HEK293 (cell line): ENCODE measurements around the gene GSTT4.

ENCODE experiments used
- CTCF ChIA-PET: fragments of 350-600 bp; formaldehyde crosslinking; extraction: SDS; loops from one replicate; lab custom pipeline; 2021; ENCODE audit warnings: antibody characterized with exemption; lab: Yijun Ruan, JAX
- POLR2A ChIA-PET: fragments of 300-600 bp; formaldehyde crosslinking; extraction: SDS; loops from one replicate; lab custom pipeline; 2020; ENCODE audit warnings: antibody characterized with exemption, inconsistent platforms; lab: Yijun Ruan, JAX
- H3K27ac ChIP-seq: fragments of 200-500 bp; sonication (Bioruptor generic); 2 replicates; pipeline ENCODE4 v1.5.1; 2014; ENCODE audit warnings: low read depth, low read length, control low read depth, inconsistent platforms; ENCODE audit errors: extremely low read depth
- H3K36me3 ChIP-seq, 2 experiments: fragments of 200-500 bp in 1 of 2; sonication (Bioruptor generic) in 1 of 2; 1 replicate in 1 of 2; 2 replicates in 1 of 2; pipeline ENCODE4 v1.5.1; 2014 to 2017; ENCODE audit warnings: inconsistent platforms in 2 of 2, low read length in 2 of 2; ENCODE audit not compliant: control insufficient read depth in 2 of 2, insufficient read depth in 1 of 2
- H3K4me1 ChIP-seq: fragments of 200-500 bp; sonication (Bioruptor generic); 2 replicates; pipeline ENCODE4 v1.5.1; 2014; ENCODE audit warnings: mild to moderate bottlenecking, low read length, inconsistent platforms; ENCODE audit not compliant: control insufficient read depth, insufficient read depth
- H3K4me3 ChIP-seq: 2 replicates; pipeline ENCODE4 v1.5.1; 2011; ENCODE audit warnings: low read depth, mild to moderate bottlenecking, control low read depth, low read length, moderate library complexity
- H3K9me3 ChIP-seq: fragments of 200-500 bp; sonication (Bioruptor generic); 2 replicates; pipeline ENCODE4 v1.5.1; 2014; ENCODE audit warnings: low read depth, low read length, inconsistent platforms; ENCODE audit not compliant: control insufficient read depth, insufficient read depth
- ATF2 ChIP-seq: fragments of 450-650 bp; formaldehyde crosslinking; IDR thresholded peaks from 2 replicates; pipeline ENCODE4 v1.5.1; 2016; ENCODE audit warnings: missing biosample characterization, missing genetic modification characterization, low read depth
- ELK4 ChIP-seq: IDR thresholded peaks from 2 replicates; pipeline ENCODE4 v1.6.1; 2011; ENCODE audit warnings: mild to moderate bottlenecking, low read depth, low read length, borderline replicate concordance
- HOXD13 ChIP-seq: sonication (generic); formaldehyde crosslinking; IDR thresholded peaks from 2 replicates; pipeline ENCODE4 v1.8.0; 2022; ENCODE audit warnings: missing genetic modification reagents, borderline replicate concordance
- KLF10 ChIP-seq: fragments of 450-650 bp; IDR thresholded peaks from 2 replicates; pipeline ENCODE4 v1.5.1; 2018; ENCODE audit warnings: missing biosample characterization, mild to moderate bottlenecking, missing genetic modification characterization
- KLF17 ChIP-seq: fragments of 450-650 bp; formaldehyde crosslinking; IDR thresholded peaks from 2 replicates; pipeline ENCODE4 v1.5.1; 2016; ENCODE audit warnings: missing biosample characterization, missing genetic modification characterization
- MYNN ChIP-seq: fragments of 450-650 bp; formaldehyde crosslinking; IDR thresholded peaks from 2 replicates; pipeline ENCODE4 v1.5.1; 2016; ENCODE audit warnings: missing biosample characterization, missing genetic modification characterization, borderline replicate concordance
- PATZ1 ChIP-seq: fragments of 450-650 bp; formaldehyde crosslinking; IDR thresholded peaks from 2 replicates; pipeline ENCODE4 v1.5.1; 2016; ENCODE audit warnings: missing biosample characterization, missing genetic modification characterization
- SCRT1 ChIP-seq: fragments of 450-650 bp; formaldehyde crosslinking; IDR thresholded peaks from 2 replicates; pipeline ENCODE4 v1.5.1; 2016; ENCODE audit warnings: missing biosample characterization, missing genetic modification characterization, borderline replicate concordance
- SP2 ChIP-seq: fragments of 450-650 bp; formaldehyde crosslinking; IDR thresholded peaks from 2 replicates; pipeline ENCODE4 v1.5.1; 2016; ENCODE audit warnings: missing biosample characterization, missing genetic modification characterization
- WT1 ChIP-seq: fragments of 450-650 bp; formaldehyde crosslinking; IDR thresholded peaks from 2 replicates; pipeline ENCODE4 v1.5.1; 2016; ENCODE audit warnings: missing biosample characterization, missing genetic modification characterization
- ZBTB10 ChIP-seq: fragments of 450-650 bp; formaldehyde crosslinking; IDR thresholded peaks from 2 replicates; pipeline ENCODE4 v1.5.1; 2016; ENCODE audit warnings: missing biosample characterization, missing genetic modification characterization
- ZBTB21 ChIP-seq: fragments of 450-650 bp; formaldehyde crosslinking; IDR thresholded peaks from 2 replicates; pipeline ENCODE4 v1.5.1; 2017; ENCODE audit warnings: missing biosample characterization, missing genetic modification characterization
- ZBTB26 ChIP-seq: fragments of 450-650 bp; formaldehyde crosslinking; optimal IDR thresholded peaks from 2 replicates; pipeline ENCODE3; 2016; ENCODE audit warnings: missing biosample characterization, mild to moderate bottlenecking, missing genetic modification characterization
- ZBTB8A ChIP-seq: fragments of 450-650 bp; formaldehyde crosslinking; IDR thresholded peaks from 2 replicates; pipeline ENCODE4 v1.5.1; 2016; ENCODE audit warnings: missing biosample characterization, missing genetic modification characterization
- ZFP3 ChIP-seq: fragments of 450-650 bp; formaldehyde crosslinking; IDR thresholded peaks from 2 replicates; pipeline ENCODE4 v1.5.1; 2016; ENCODE audit warnings: low read depth, missing biosample characterization, missing genetic modification characterization
- ZNF121 ChIP-seq: fragments of 450-650 bp; formaldehyde crosslinking; IDR thresholded peaks from 2 replicates; pipeline ENCODE4 v1.5.1; 2016; ENCODE audit warnings: missing biosample characterization, missing genetic modification characterization
- ZNF155 ChIP-seq: fragments of 450-650 bp; formaldehyde crosslinking; IDR thresholded peaks from 2 replicates; pipeline ENCODE4 v1.5.1; 2016; ENCODE audit warnings: missing biosample characterization, missing genetic modification characterization
- ZNF175 ChIP-seq: fragments of 450-650 bp; formaldehyde crosslinking; IDR thresholded peaks from 2 replicates; pipeline ENCODE4 v1.5.1; 2016; ENCODE audit warnings: missing biosample characterization, missing genetic modification characterization
- ZNF211 ChIP-seq: fragments of 450-650 bp; formaldehyde crosslinking; IDR thresholded peaks from 2 replicates; pipeline ENCODE4 v1.5.1; 2016; ENCODE audit warnings: low read depth, missing biosample characterization, missing genetic modification characterization
- ZNF223 ChIP-seq: fragments of 450-650 bp; formaldehyde crosslinking; IDR thresholded peaks from 2 replicates; pipeline ENCODE4 v1.5.1; 2016; ENCODE audit warnings: missing biosample characterization, missing genetic modification characterization
- ZNF23 ChIP-seq: fragments of 450-650 bp; formaldehyde crosslinking; IDR thresholded peaks from 2 replicates; pipeline ENCODE4 v1.5.1; 2016; ENCODE audit warnings: missing biosample characterization, missing genetic modification characterization, borderline replicate concordance
- ZNF311 ChIP-seq: fragments of 450-650 bp; formaldehyde crosslinking; IDR thresholded peaks from 2 replicates; pipeline ENCODE4 v1.5.1; 2017; ENCODE audit warnings: missing biosample characterization, missing genetic modification characterization, borderline replicate concordance
- ZNF514 ChIP-seq: fragments of 450-650 bp; formaldehyde crosslinking; IDR thresholded peaks from 2 replicates; pipeline ENCODE4 v1.5.1; 2016; ENCODE audit warnings: missing biosample characterization, missing genetic modification characterization
- ZNF558 ChIP-seq: fragments of 450-650 bp; formaldehyde crosslinking; IDR thresholded peaks from 2 replicates; pipeline ENCODE4 v1.5.1; 2016; ENCODE audit warnings: missing biosample characterization, missing genetic modification characterization
- ZNF626 ChIP-seq: fragments of 450-650 bp; sonication (Bioruptor Pico); formaldehyde crosslinking; IDR thresholded peaks from 2 replicates; pipeline ENCODE4 v1.5.1; 2018; ENCODE audit warnings: missing biosample characterization, missing genetic modification characterization, inconsistent platforms
- ZNF830 ChIP-seq: fragments of 450-650 bp; IDR thresholded peaks from 2 replicates; pipeline ENCODE4 v1.5.0; 2018; ENCODE audit warnings: missing biosample characterization, missing genetic modification characterization, low read depth, mild to moderate bottlenecking, moderate library complexity

The GSTT4 gene

GRCh38 chr22:24051568-24051967 lies 46.3 kb upstream of the GSTT4 start:
- Histone ChIP-seq H3K36me3 (peaks cover 25 to 89% of the 10 kb centered on the region in 2 experiments), H3K4me1 (no peaks in the 10 kb centered on the region), H3K9me3 (no peaks in the 10 kb centered on the region), H3K27ac (no peak overlapping the region), H3K4me3 (no peak overlapping the region)
- TF ChIP-seq ZNF626 (tag by site-specific recombination) (no peak), ZNF558 (tag by site-specific recombination) (no peak), PATZ1 (tag by site-specific recombination) (no peak), ZNF155 (tag by site-specific recombination) (no peak), ZNF830 (tag by site-specific recombination) (no peak), ZBTB8A (no peak), ZNF311 (tag by site-specific recombination) (no peak), ELK4 (no peak)
- POLR2A ChIA-PET, result no interaction called here
- CTCF ChIA-PET, result no interaction called here

- TF ChIP-seq ZBTB26 (tag by site-specific recombination) (no peak), KLF17 (tag by site-specific recombination) (no peak), MYNN (tag by site-specific recombination) (no peak), HOXD13 (CRISPR knock-in tag) (no peak), ZBTB10 (tag by site-specific recombination) (no peak), WT1 (no peak), ATF2 (no peak), ZFP3 (tag by site-specific recombination) (no peak), ZNF175 (tag by site-specific recombination) (no peak), ZNF223 (no peak), ZNF121 (tag by site-specific recombination) (no peak), ZNF514 (no peak), SCRT1 (tag by site-specific recombination) (no peak), ZBTB21 (tag by site-specific recombination) (no peak), SP2 (tag by site-specific recombination) (no peak), ZNF23 (tag by site-specific recombination) (no peak), ZNF211 (tag by site-specific recombination) (no peak), KLF10 (tag by site-specific recombination) (no peak)
- Histone ChIP-seq H3K4me3 (no peak overlapping the region), H3K4me1 (no peaks in the 10 kb centered on the region), H3K36me3 (peaks cover 21 to 89% of the 10 kb centered on the region in 2 experiments), H3K27ac (no peak overlapping the region), H3K9me3 (no peaks in the 10 kb centered on the region)
- ChIA-PET POLR2A (no interaction called here), CTCF (no interaction called here)
These were observed 45.8 kb upstream of the GSTT4 start for GRCh38 chr22:24051028-24051427.
